GM12873 (cell line): Measurements from ENCODE around the gene DCDC1.

ENCODE experiments used
- TF ChIP-seq, protein P1 (sequence below): IDR thresholded peaks from 2 replicates; pipeline ENCODE4 v1.5.1; 2012; ENCODE audit warnings: low read depth, mild to moderate bottlenecking, moderate library complexity, low read length, control low read depth; ENCODE audit not compliant: insufficient read depth; ENCODE audit errors: missing control alignments

The DCDC1 gene

GRCh38 chr11:30855383-30856006 is 514.0 kb downstream of the DCDC1 start:
- TF ChIP-seq, protein P1, sequence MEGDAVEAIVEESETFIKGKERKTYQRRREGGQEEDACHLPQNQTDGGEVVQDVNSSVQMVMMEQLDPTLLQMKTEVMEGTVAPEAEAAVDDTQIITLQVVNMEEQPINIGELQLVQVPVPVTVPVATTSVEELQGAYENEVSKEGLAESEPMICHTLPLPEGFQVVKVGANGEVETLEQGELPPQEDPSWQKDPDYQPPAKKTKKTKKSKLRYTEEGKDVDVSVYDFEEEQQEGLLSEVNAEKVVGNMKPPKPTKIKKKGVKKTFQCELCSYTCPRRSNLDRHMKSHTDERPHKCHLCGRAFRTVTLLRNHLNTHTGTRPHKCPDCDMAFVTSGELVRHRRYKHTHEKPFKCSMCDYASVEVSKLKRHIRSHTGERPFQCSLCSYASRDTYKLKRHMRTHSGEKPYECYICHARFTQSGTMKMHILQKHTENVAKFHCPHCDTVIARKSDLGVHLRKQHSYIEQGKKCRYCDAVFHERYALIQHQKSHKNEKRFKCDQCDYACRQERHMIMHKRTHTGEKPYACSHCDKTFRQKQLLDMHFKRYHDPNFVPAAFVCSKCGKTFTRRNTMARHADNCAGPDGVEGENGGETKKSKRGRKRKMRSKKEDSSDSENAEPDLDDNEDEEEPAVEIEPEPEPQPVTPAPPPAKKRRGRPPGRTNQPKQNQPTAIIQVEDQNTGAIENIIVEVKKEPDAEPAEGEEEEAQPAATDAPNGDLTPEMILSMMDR, result peak; percentile 3

GRCh38 chr11:30853439-30853838 is 516.1 kb downstream of the DCDC1 start:
- TF ChIP-seq, protein P1, result no peak

DNA sequence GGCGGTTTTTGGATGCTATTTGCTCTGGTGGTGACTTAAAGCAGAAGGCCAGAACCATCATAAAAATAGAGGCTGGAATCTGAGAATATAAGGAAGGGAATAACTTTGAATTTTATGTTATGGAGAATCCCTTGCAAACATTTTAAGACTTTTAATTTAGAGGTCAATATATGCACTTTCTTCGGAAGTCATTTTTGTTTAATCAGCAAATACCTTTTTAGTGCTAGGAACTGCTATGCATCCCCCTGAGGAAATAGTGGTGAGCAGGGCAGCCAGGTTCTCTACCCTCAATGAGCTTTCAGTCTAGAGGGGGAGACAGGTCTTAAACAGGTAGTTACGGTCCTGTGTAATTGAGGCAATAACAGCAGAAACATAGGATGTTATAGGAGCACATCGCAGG is 516.9 kb downstream of the DCDC1 start:
- TF ChIP-seq, protein P1, result no peak

DNA sequence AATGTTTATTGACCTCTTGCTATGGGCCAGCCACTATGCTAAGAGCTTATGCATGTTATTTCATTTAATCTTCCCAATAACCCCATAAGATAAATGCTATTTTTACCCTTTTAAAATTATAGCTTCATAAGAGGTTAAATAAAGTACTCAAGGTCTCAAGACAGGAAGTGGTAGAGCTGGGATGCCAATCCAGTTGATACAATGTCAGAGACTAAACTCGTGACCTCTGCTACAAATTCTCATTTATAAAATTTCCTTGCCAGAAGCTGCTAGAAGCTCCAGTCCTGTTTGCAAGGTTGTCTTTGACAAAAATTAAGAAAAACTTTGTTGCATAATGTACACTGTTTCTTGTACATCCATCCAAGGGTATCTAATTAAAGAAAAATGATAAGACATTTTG is 517.4 kb downstream of the DCDC1 start:
- TF ChIP-seq, protein P1, result no peak

GRCh38 chr11:30837252-30837651 is 532.3 kb downstream of the DCDC1 start:
- TF ChIP-seq, protein P1, result no peak

DNA sequence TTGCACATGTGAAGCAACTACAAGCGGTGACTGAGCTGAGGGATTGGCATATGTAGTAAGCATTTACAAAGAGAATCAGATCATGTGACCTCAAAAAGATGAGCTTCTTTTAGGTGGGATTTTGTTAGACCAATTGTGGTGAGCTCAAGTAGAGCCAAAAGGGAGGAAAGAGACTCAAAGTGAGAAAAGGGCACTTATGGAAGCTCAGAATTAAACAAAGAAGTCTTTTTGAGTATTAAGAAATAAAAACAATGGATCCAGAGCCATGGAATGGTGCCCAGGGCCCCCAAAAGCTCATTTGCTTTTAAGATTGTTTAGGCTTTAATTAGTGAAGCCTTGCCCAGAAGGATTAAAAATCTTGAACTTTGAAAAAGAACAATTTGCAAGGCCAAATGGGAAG is 536.7 kb downstream of the DCDC1 start:
- TF ChIP-seq, protein P1, result no peak

DNA sequence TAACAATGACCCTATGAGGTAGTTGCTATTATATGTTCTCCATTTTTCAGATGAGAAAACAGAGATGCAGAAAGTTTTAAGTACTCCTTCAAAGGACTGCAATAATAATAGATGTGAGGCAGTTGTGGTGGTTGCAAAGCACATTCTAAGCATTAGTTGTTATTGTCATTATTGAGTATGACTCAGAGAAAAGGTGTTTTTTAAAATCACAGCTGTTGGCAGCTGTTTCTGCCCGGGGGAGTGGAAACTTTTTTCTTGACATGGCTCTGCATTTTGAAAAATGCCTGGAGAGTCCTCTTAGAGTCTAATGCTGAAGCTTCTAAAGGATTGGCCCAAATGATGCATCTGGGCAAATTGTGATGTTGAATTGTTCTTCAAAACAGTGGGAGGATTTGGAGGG is 538.9 kb downstream of the DCDC1 start:
- TF ChIP-seq, protein P1, result no peak
